Hematopoietic multipotent progenitor cell treated with erythropoietin and hydrocortisone succinate and interleukin-3 and kit ligand, for 6 days (in vitro differentiated cells): ENCODE measurements around the gene GFOD1.

Experiments
- DNase-seq: peaks from one replicate; pipeline ENCODE4 v3.0.0-alpha.2; 2015

Gene GFOD1

DNA sequence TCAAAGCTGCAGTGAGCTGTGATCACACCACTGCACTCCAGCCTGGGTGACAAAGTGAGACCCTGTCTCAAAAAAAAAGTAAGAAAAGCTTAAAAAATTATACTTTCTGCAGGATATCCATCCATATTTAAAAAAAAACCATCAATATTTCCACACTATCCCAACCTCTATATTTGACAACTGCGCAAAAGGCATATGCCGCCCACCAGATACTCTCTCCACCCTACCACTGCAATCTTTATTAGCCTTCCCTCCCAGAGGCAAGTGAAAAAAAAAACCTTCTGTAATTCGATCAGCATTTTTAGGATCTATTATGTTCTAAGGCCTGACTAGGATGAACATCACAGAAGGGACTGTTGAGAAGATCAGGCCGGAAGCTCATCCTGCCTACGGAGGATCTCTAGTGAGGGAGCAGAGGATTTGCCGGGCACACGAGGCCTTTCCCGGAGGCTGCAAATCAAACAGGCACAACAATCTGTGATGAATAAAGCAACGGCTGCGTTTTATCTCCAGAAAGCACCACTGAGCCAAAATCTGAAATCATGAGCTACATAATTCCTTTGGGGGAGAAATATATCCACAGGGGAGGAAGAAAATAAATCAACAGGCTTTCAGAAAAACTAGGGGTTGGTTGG lies 65.9 kb downstream of the GFOD1 start:
- no peak for DNase-seq

DNA sequence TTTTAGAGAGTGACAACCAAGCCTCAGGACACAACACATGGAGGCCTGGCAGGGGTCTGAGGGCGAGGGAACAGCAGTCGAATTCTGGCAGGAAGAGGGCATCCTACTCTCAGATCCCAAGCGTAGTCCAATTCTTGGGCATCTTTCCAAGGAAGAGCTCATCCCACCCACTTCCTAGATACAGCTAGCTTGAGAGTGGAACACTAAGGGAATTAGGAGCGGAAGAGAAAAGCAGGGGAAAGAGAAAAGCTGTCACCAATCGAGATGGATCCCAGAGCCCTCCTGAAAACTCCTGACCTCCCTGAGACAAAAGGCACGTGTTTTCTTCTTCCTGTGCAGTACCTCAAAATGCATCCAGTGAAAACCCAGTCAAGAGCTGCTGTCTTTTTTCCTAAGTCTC lies 67.1 kb downstream of the GFOD1 start:
- no peak for DNase-seq

DNA sequence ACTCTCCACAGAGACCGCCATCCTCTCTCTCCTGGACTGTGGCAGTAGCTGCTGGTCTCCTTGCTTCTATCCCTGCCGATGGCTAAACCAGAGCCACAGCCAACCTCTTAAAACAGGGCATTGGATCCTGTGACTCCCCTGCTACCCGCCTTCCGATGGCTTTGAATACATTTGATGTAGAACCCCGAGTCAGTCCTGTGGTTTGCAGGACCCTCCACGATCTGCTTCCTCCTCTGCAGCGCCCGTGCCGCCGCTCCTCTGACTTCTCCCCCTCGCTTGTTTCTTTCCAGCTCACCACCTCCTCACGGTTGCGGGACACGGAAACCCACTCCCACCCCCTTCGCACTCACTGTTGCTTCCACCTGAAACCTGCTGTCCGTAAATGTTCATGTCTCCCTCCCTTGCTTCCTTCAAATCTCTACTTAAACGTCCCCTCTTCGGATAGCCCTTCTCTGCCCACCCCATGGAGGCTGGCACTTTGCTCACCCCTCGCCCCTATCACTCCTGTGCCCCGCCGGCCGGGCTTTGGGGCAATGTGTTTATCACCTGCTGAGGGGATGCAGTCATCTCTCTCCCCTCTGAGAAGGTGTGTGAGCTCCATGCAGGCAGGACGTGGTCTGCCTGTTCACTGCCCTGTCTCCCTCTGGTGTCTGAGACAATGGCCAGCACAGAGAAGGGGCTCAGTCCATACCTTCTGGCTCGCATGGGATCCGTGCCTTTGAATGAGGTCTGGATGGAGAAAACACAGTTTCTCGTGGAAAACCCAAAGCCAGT lies 67.8 kb downstream of the GFOD1 start:
- DNase-seq: no peak

DNA sequence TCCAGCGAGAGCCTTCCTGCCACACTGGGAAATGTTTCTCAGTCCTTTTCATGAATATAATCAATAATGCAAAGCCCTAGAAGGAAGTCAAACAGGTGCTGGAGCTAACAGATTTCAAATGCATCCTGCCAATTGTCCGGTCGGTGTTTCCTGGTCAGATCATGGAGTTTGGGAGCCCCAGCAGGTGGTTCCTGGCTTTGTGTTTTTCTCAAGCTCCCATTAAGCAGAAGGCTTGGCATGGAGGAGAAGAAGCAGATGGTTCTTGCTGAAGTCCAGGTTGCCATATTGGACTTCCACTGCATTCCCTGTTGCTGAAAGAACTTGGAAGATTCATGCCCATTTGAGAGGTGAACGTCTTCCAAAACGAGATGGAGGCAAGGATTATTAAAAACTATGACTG lies 68.6 kb downstream of the GFOD1 start:
- no peak for DNase-seq

GRCh38 chr6:13417954-13418353 lies 69.4 kb downstream of the GFOD1 start:
- no peak for DNase-seq

DNA sequence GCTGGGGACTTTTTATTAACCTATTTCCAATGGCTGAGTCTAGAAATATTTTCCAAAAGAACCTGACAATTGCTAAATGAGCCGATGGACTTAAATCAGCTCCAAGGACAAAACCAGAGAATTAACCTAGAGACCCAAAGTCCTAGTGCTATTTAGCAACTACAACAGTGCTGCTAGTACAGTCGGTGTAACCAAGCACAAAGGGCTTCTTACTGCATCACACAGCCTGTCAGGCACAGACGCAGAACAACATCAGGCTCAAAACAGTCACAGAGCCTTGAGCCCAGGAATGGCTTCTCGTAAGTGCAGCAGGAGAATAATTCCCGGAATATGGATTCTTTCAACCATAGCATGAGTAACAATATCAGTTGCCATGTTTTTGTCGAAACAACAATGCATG lies 70.0 kb downstream of the GFOD1 start:
- DNase-seq: no peak

DNA sequence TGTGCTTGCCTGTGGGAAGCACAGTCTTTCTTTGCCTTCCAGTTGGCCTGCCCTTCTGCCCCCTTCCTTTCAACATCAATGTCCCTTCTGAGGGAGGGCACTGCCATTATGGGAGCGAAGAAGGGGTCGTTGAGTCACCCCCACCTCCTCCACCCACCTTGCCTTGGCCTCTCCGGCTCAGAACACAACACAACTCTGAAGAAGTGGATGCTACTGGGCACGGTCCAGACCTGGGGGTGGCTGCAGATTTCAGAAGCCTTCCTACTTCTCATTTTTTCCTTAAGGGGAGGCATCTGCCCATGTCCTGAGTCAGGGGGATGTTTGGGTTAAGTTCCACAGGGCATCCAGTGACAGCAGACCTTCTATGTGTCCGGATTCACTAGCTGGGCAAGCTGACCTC lies 72.1 kb downstream of the GFOD1 start:
- no peak for DNase-seq

DNA sequence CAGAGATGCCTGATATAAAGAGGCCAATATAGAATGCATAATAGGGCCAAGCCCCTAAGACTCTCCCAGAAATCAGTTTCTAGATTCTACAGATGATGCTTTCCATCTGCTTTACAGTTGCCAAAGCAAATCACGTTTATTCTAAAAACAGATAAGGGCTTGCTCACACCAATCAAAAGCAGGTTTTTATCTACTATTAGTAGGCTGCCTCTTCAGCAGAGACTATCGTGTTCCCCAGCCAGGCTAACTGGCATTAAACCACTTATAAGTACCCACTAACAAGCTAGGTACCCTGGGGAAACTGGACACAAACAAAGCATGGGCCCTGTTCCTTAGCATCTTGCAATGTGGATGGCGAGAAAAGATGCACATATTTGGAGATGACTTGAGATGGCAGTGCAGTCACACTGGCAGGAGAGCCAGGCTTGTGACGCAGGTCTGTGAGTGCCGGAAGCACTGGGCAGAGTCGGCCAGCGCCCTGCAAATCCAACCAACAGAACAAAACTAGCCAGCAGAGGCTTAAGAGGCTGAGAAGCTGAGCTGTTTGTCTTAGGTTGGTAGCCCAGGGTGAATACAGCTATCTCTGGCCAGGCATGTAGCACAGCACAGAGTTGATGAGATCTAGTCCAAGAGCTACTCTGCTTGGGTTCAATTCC lies 73.4 kb downstream of the GFOD1 start:
- DNase-seq: no peak

- no peak for DNase-seq
These were observed 73.9 kb downstream of the GFOD1 start for GRCh38 chr6:13413466-13413862.

DNA sequence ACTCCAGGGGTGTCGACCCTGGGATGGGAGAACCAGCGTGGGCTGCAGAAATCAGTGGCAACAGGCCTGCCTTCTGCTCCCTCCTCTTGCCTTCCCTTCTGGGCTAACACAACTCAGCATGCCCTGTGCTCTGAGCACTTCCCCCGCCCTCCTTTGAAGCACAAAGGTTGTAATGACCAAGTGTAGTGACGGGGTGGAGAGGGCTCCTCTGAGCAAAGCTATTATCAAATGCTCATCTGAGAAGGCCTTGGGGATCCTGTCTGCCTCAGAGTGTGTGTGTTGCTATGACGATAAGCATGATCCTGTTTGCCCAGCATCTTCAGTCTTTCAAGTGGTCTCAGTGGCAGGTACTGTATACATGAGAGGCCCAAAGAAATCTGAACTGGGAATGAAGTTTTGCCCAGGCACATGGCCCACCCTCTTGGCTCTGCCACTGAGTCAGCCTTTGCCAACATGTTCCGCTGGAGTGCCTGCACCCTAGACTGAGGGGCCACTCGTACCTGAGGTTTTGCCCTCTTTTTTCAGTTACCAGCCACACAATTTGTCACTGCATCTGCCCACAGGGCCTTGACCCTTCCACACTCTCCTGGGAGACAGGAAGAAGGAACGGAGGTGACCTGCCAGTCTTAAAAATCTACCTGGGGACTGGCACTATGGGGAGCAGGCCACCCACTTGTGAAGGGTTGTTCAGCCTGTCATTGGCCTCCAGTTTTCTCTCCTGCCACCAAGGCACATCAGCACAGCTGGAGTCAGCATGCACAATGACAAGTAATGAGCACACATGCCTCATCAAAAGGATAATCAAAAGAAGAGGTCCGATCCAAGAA lies 74.5 kb downstream of the GFOD1 start:
- DNase-seq: no peak

- no peak for DNase-seq
These were observed 75.2 kb downstream of the GFOD1 start for GRCh38 chr6:13412211-13412610.

GRCh38 chr6:13411484-13411883 lies 75.9 kb downstream of the GFOD1 start:
- no peak for DNase-seq

DNA sequence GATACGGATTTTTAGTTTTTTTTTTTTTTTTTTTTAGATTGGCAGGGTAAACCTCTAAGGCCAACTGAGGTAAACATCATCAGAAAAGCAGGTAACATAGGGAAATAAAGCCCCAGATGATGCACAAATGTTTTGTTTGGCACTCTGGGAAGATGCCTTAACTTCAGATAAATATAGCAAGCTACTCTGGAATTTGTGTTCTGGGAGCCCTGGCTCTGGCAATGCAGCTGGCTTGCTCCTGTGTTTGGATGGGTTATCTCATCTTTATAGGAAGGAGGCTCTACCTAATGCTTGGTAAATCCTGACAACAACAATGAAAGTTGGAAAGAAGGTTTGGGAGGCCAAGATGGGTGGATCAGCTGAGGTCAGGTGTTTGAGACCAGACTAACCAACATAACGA lies 77.4 kb downstream of the GFOD1 start:
- DNase-seq: no peak

GRCh38 chr6:13407709-13408695 lies 79.4 kb downstream of the GFOD1 start:
- DNase-seq: peak; percentile 97

GRCh38 chr6:13407368-13407708 lies 80.1 kb downstream of the GFOD1 start:
- no peak for DNase-seq

DNA sequence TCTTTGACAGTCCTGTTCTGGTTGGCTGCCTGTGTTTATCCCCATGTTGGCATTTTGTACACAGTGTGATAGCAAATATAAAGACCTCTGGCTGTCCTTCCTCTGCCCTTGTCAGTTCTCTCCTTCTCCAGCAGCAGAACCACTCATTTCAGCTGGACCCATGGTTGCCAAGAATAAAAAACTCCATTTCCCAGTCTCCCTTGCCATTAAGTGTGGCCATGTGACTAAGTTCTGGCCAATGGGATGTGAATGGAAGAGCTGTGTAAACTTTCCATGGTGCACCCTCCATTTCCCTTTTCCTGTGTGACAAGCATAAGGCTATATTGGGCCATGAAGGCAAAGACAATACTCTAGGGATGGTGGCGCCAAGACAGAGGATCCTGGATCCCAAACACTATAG lies 80.6 kb downstream of the GFOD1 start:
- peak; percentile 62 for DNase-seq

- DNase-seq: peak; percentile 54
These were observed 81.4 kb downstream of the GFOD1 start for GRCh38 chr6:13405961-13406477.

GRCh38 chr6:13404892-13405254 lies 82.5 kb downstream of the GFOD1 start:
- no peak for DNase-seq

DNA sequence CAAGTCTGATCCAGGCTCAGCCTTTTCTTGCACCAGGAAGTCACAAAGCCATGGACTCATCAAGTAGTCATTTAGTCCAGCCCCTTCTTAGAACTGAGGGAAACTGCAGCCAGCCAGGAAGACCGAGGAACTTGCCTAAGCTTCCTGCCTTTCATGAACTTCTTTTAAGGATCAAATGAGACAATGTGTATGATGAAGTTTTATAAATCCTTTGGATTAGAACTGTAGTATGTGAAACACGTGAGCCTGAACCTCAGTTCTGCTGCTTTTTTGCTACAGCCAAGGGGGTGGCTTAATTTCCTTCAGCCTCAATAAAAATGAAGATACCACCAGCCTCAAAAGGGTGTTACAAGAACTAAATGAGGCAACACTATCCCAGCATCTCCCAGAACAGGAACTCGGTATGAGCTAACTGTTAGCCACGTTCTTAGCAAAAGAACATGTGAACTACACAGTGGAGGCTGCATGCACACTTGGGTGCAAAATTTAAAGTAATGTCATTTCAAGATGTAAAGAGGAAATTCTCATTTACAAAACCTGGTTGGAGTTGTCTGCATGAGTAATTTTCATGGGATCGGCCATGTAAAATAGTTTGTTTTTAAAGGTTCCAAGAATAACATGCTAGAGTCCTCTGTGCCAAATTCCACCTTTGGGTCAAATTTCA lies 83.0 kb downstream of the GFOD1 start:
- DNase-seq: peak; percentile 65

GRCh38 chr6:13402711-13403110 lies 84.7 kb downstream of the GFOD1 start:
- no peak for DNase-seq

GRCh38 chr6:13400772-13401171 lies 86.6 kb downstream of the GFOD1 start:
- DNase-seq: no peak
